Endothelial cell of umbilical vein (primary cell): ENCODE measurements around the gene ABLIM1.

Experiments
- CTCF ChIP-seq, 2 donors: IDR thresholded peaks; 1 replicate in 1 of 2; 2 replicates in 1 of 2; pipeline ENCODE4 v1.5.1; 2011; ENCODE audit warnings: low read length in 2 of 2, mild to moderate bottlenecking in 2 of 2, moderate library complexity in 2 of 2, control low read depth in 1 of 2, inconsistent platforms in 1 of 2, low read depth in 1 of 2; ENCODE audit not compliant: insufficient read depth in 1 of 2; ENCODE audit errors: extremely low read depth in 1 of 2
- EZH2 ChIP-seq: IDR thresholded peaks from 2 replicates; pipeline ENCODE4 v1.6.1; 2012; ENCODE audit warnings: borderline replicate concordance, low read depth, mild to moderate bottlenecking, moderate library complexity, low read length, inconsistent platforms; ENCODE audit not compliant: severe bottlenecking
- FOS ChIP-seq: IDR thresholded peaks from 2 replicates; pipeline ENCODE4 v1.6.1; 2011; ENCODE audit warnings: mild to moderate bottlenecking, low read length, moderate library complexity, borderline replicate concordance; ENCODE audit not compliant: insufficient read depth
- GATA2 ChIP-seq: IDR thresholded peaks from 2 replicates; pipeline ENCODE4 v1.7.0; 2011; ENCODE audit warnings: low read depth, mild to moderate bottlenecking, moderate library complexity, mixed read lengths, low read length; ENCODE audit not compliant: insufficient read length, insufficient read depth
- JUN ChIP-seq: IDR thresholded peaks from 2 replicates; pipeline ENCODE4 v1.6.1; 2011; ENCODE audit warnings: borderline replicate concordance, low read depth; ENCODE audit not compliant: insufficient read length, insufficient read depth
- MAX ChIP-seq: IDR thresholded peaks from 2 replicates; pipeline ENCODE4 v1.6.1; 2011; ENCODE audit not compliant: insufficient read depth, insufficient read length
- MYC ChIP-seq: IDR thresholded peaks from one replicate; pipeline ENCODE4 v1.6.1; 2011; ENCODE audit warnings: mild to moderate bottlenecking, low read depth, low read length
- POLR2A ChIP-seq: IDR thresholded peaks from 2 replicates; pipeline ENCODE4 v1.6.1; 2012; ENCODE audit warnings: low read depth, mild to moderate bottlenecking, control low read depth, low read length
- POLR2AphosphoS5 ChIP-seq: IDR thresholded peaks from 2 replicates; pipeline ENCODE4 v1.6.1; 2012; ENCODE audit warnings: low read depth, mild to moderate bottlenecking, control low read depth, low read length, moderate library complexity; ENCODE audit not compliant: insufficient read depth

GRCh38 chr10:114684084-114684821 is 26.2 kb upstream of the ABLIM1 start:
- TF ChIP-seq CTCF (IDR thresholded peaks at IDR 0.05; ENCODE audit: extremely low read depth in 1 of 2, insufficient read depth in 1 of 2, low read depth in 1 of 2, low read length in 2 of 2) (no peak), POLR2A (no peak), POLR2AphosphoS5 (no peak), MAX (no peak), EZH2 (no peak), MYC (no peak), JUN (no peak), FOS (no peak), GATA2 (no peak)
